Measurements from ENCODE around the gene CEP112. TPM values are rescaled to one million over a fixed set of nuclear protein-coding genes. Genes with fewer than 3 reads are reported as not detected.

The CEP112 gene
- total RNA-seq, 1 donor from 2014 or later: 9.7 TPM

- Mint-ChIP-seq H3K27me3 (ENCODE audit: insufficient read depth, low read depth) (peaks cover 15% of the 10 kb centered on the region), H3K9me3 (peaks cover 6% of the 10 kb centered on the region), H3K4me1 (peaks cover 11% of the 10 kb centered on the region), H3K36me3 (peaks cover 23% of the 10 kb centered on the region), H3K27ac (no peak overlapping the region), H3K4me3 (no peak overlapping the region)
- no peak overlapping the region for H2AFZ ChIP-seq (replicated peaks)
- no peaks in the 10 kb centered on the region for H4K20me1 ChIP-seq (ENCODE audit: low read depth)
- H3K36me3 ChIP-seq: no peaks in the 10 kb centered on the region
- H3F3A ChIP-seq (ENCODE audit: low read depth): no peaks in the 10 kb centered on the region
- no peaks in the 10 kb centered on the region for H3K9me3 ChIP-seq (ENCODE audit: low read depth)
- H3K4me2 ChIP-seq: no peak overlapping the region
- H3K9ac ChIP-seq: no peak overlapping the region
- H3K27ac ChIP-seq: no peak overlapping the region
- H3K4me1 ChIP-seq: no peaks in the 10 kb centered on the region
- TF ChIP-seq CTCF (IDR thresholded peaks at IDR 0.05): no peak
- TF ChIP-seq EZH2 (IDR thresholded peaks at IDR 0.05): no peak
- TF ChIP-seq EZH2phosphoT487 (IDR thresholded peaks at IDR 0.05): no peak
- no peak overlapping the region for H3K4me3 ChIP-seq
- H3K27me3 ChIP-seq: no peaks in the 10 kb centered on the region
- H3K79me2 ChIP-seq (ENCODE audit: low read depth): no peaks in the 10 kb centered on the region
- no peak for DNase-seq (ENCODE audit: low spot score)
Measured at GRCh38 chr17:65609749-65610148, 582.2 kb downstream of the CEP112 start.

- Histone ChIP-seq H3K4me1 (no peaks in the 10 kb centered on the region), H3K27ac (no peak overlapping the region), H4K20me1 (ENCODE audit: low read depth) (no peaks in the 10 kb centered on the region), H2AFZ (replicated peaks) (no peak overlapping the region), H3K9ac (no peak overlapping the region), H3K36me3 (no peaks in the 10 kb centered on the region), H3K4me3 (no peak overlapping the region), H3K27me3 (no peaks in the 10 kb centered on the region), H3K9me3 (ENCODE audit: low read depth) (no peaks in the 10 kb centered on the region), H3K79me2 (ENCODE audit: low read depth) (no peaks in the 10 kb centered on the region), H3K4me2 (no peak overlapping the region), H3F3A (ENCODE audit: low read depth) (no peaks in the 10 kb centered on the region)
- H3K36me3 Mint-ChIP-seq: peaks cover 23% of the 10 kb centered on the region
- H3K4me3 Mint-ChIP-seq: no peak overlapping the region
- TF ChIP-seq EZH2 (IDR thresholded peaks at IDR 0.05) (no peak), CTCF (IDR thresholded peaks at IDR 0.05) (no peak), EZH2phosphoT487 (IDR thresholded peaks at IDR 0.05) (no peak)
- H3K27me3 Mint-ChIP-seq (ENCODE audit: insufficient read depth, low read depth): peaks cover 15% of the 10 kb centered on the region
- H3K27ac Mint-ChIP-seq: no peak overlapping the region
- peaks cover 13% of the 10 kb centered on the region for H3K4me1 Mint-ChIP-seq
- no peak for DNase-seq (ENCODE audit: low spot score)
- peaks cover 8% of the 10 kb centered on the region for H3K9me3 Mint-ChIP-seq
Measured at GRCh38 chr17:65609286-65609685, 582.6 kb downstream of the CEP112 start.

- Histone ChIP-seq H3K27ac (no peak overlapping the region), H3K36me3 (no peaks in the 10 kb centered on the region), H3K4me2 (no peak overlapping the region), H3K4me3 (no peak overlapping the region), H3K79me2 (ENCODE audit: low read depth) (no peaks in the 10 kb centered on the region), H3K9me3 (ENCODE audit: low read depth) (no peaks in the 10 kb centered on the region), H3K27me3 (no peaks in the 10 kb centered on the region), H3F3A (ENCODE audit: low read depth) (no peaks in the 10 kb centered on the region), H2AFZ (replicated peaks) (no peak overlapping the region), H4K20me1 (ENCODE audit: low read depth) (no peaks in the 10 kb centered on the region), H3K4me1 (peaks cover 22% of the 10 kb centered on the region), H3K9ac (no peak overlapping the region)
- peaks cover 17% of the 10 kb centered on the region for H3K36me3 Mint-ChIP-seq
- TF ChIP-seq EZH2phosphoT487 (IDR thresholded peaks at IDR 0.05): no peak
- peaks cover 60% of the 10 kb centered on the region for H3K4me1 Mint-ChIP-seq
- H3K9me3 Mint-ChIP-seq: peaks cover 10% of the 10 kb centered on the region
- H3K27me3 Mint-ChIP-seq (ENCODE audit: insufficient read depth, low read depth): peaks cover 8% of the 10 kb centered on the region
- no peak overlapping the region for H3K4me3 Mint-ChIP-seq
- DNase-seq (ENCODE audit: low spot score): no peak
- peak overlapping the region; percentile 22 for H3K27ac Mint-ChIP-seq
Measured at GRCh38 chr17:65604070-65604469, 587.9 kb downstream of the CEP112 start.

- no peaks in the 10 kb centered on the region for H4K20me1 ChIP-seq (ENCODE audit: low read depth)
- Mint-ChIP-seq H3K27me3 (ENCODE audit: insufficient read depth, low read depth) (peaks cover 5% of the 10 kb centered on the region), H3K9me3 (peaks cover 6% of the 10 kb centered on the region)
Measured at GRCh38 chr17:65601881-65602280, 590.1 kb downstream of the CEP112 start.

More at GRCh38 chr17:65601881-65602280, 590.1 kb downstream of the CEP112 start:
- H3K4me2 ChIP-seq: peak overlapping the region; percentile 25
- DNase-seq (ENCODE audit: low spot score): no peak
- H3F3A ChIP-seq (ENCODE audit: low read depth): no peaks in the 10 kb centered on the region
- H3K27ac ChIP-seq: no peak overlapping the region
- peaks cover 22% of the 10 kb centered on the region for H3K4me1 ChIP-seq
- no peak overlapping the region for H3K4me3 ChIP-seq
- no peak overlapping the region for H3K4me3 Mint-ChIP-seq
- H2AFZ ChIP-seq (replicated peaks): no peak overlapping the region
- H3K79me2 ChIP-seq (ENCODE audit: low read depth): no peaks in the 10 kb centered on the region
- H3K27ac Mint-ChIP-seq: peak overlapping the region; percentile 99
- H3K27me3 ChIP-seq: no peaks in the 10 kb centered on the region
- TF ChIP-seq EZH2phosphoT487 (IDR thresholded peaks at IDR 0.05): no peak
- no peak for TF ChIP-seq CTCF (IDR thresholded peaks at IDR 0.05)
- no peak for TF ChIP-seq EZH2 (IDR thresholded peaks at IDR 0.05)
- H3K36me3 Mint-ChIP-seq: peaks cover 12% of the 10 kb centered on the region
- no peak overlapping the region for H3K9ac ChIP-seq
- H3K4me1 Mint-ChIP-seq: peaks cover 65% of the 10 kb centered on the region
- no peaks in the 10 kb centered on the region for H3K9me3 ChIP-seq (ENCODE audit: low read depth)
- no peaks in the 10 kb centered on the region for H3K36me3 ChIP-seq

Data from neural progenitor cell (in vitro differentiated cells).